Measurements from ENCODE around the gene CAPRIN2.

- TF ChIP-seq CTCF (conservative IDR thresholded peaks at IDR 0.05) (no peak), ZFX (IDR thresholded peaks at IDR 0.05) (no peak)
Observed at GRCh38 chr12:30756074-30756473, 1.3 kb upstream of the CAPRIN2 start.

Data from C4-2B (cell line).